HEK293 (cell line): Measurements from ENCODE around the gene PARP3.

Experiments
- CTCF ChIA-PET: fragments of 350-600 bp; formaldehyde crosslinking; extraction: SDS; loops from one replicate; lab custom pipeline; 2021; ENCODE audit warnings: antibody characterized with exemption; lab: Yijun Ruan, JAX
- POLR2A ChIA-PET: fragments of 300-600 bp; formaldehyde crosslinking; extraction: SDS; loops from one replicate; lab custom pipeline; 2020; ENCODE audit warnings: antibody characterized with exemption, inconsistent platforms; lab: Yijun Ruan, JAX
- H3K27ac ChIP-seq: fragments of 200-500 bp; sonication (Bioruptor generic); 2 replicates; pipeline ENCODE4 v1.5.1; 2014; ENCODE audit warnings: low read depth, low read length, control low read depth, inconsistent platforms; ENCODE audit errors: extremely low read depth
- H3K36me3 ChIP-seq, 2 experiments: fragments of 200-500 bp in 1 of 2; sonication (Bioruptor generic) in 1 of 2; 1 replicate in 1 of 2; 2 replicates in 1 of 2; pipeline ENCODE4 v1.5.1; 2014 to 2017; ENCODE audit warnings: inconsistent platforms in 2 of 2, low read length in 2 of 2; ENCODE audit not compliant: control insufficient read depth in 2 of 2, insufficient read depth in 1 of 2
- H3K4me1 ChIP-seq: fragments of 200-500 bp; sonication (Bioruptor generic); 2 replicates; pipeline ENCODE4 v1.5.1; 2014; ENCODE audit warnings: mild to moderate bottlenecking, low read length, inconsistent platforms; ENCODE audit not compliant: control insufficient read depth, insufficient read depth
- H3K4me3 ChIP-seq: 2 replicates; pipeline ENCODE4 v1.5.1; 2011; ENCODE audit warnings: low read depth, mild to moderate bottlenecking, control low read depth, low read length, moderate library complexity
- H3K9me3 ChIP-seq: fragments of 200-500 bp; sonication (Bioruptor generic); 2 replicates; pipeline ENCODE4 v1.5.1; 2014; ENCODE audit warnings: low read depth, low read length, inconsistent platforms; ENCODE audit not compliant: control insufficient read depth, insufficient read depth
- MZF1 ChIP-seq: fragments of 450-650 bp; formaldehyde crosslinking; IDR thresholded peaks from 2 replicates; pipeline ENCODE4 v1.5.1; 2017; ENCODE audit warnings: missing biosample characterization, missing genetic modification characterization, borderline replicate concordance
- PRDM10 ChIP-seq: fragments of 450-650 bp; formaldehyde crosslinking; IDR thresholded peaks from 2 replicates; pipeline ENCODE4 v1.5.1; 2016; ENCODE audit warnings: missing biosample characterization, missing genetic modification characterization
- REST ChIP-seq: fragments of 450-650 bp; formaldehyde crosslinking; IDR thresholded peaks from 2 replicates; pipeline ENCODE4 v1.5.1; 2016; ENCODE audit warnings: missing biosample characterization, missing genetic modification characterization
- SCRT2 ChIP-seq: fragments of 450-650 bp; formaldehyde crosslinking; IDR thresholded peaks from 2 replicates; pipeline ENCODE4 v1.5.1; 2016; ENCODE audit warnings: missing biosample characterization, missing genetic modification characterization
- SP7 ChIP-seq: fragments of 450-650 bp; formaldehyde crosslinking; IDR thresholded peaks from 2 replicates; pipeline ENCODE4 v1.5.1; 2016; ENCODE audit warnings: missing biosample characterization, missing genetic modification characterization
- TRIM28 ChIP-seq: IDR thresholded peaks from 2 replicates; pipeline ENCODE4 v1.6.1; 2011; ENCODE audit warnings: low read length, control low read depth, borderline replicate concordance
- WT1 ChIP-seq: fragments of 450-650 bp; formaldehyde crosslinking; IDR thresholded peaks from 2 replicates; pipeline ENCODE4 v1.5.1; 2016; ENCODE audit warnings: missing biosample characterization, missing genetic modification characterization
- ZBTB20 ChIP-seq: fragments of 450-650 bp; formaldehyde crosslinking; IDR thresholded peaks from 2 replicates; pipeline ENCODE4 v1.5.1; 2016; ENCODE audit warnings: missing biosample characterization, missing genetic modification characterization
- ZFHX2 ChIP-seq: fragments of 450-650 bp; formaldehyde crosslinking; conservative IDR thresholded peaks from 2 replicates; pipeline ENCODE4 v1.5.1; 2016; ENCODE audit warnings: missing biosample characterization, missing genetic modification characterization
- ZFP37 ChIP-seq: fragments of 450-650 bp; formaldehyde crosslinking; IDR thresholded peaks from 2 replicates; pipeline ENCODE4 v1.5.1; 2016; ENCODE audit warnings: missing biosample characterization, missing genetic modification characterization
- ZNF394 ChIP-seq: fragments of 450-650 bp; formaldehyde crosslinking; IDR thresholded peaks from 2 replicates; pipeline ENCODE4 v1.5.1; 2016; ENCODE audit warnings: missing biosample characterization, missing genetic modification characterization, mild to moderate bottlenecking, moderate library complexity, borderline replicate concordance
- ZNF423 ChIP-seq: fragments of 450-650 bp; formaldehyde crosslinking; IDR thresholded peaks from 2 replicates; pipeline ENCODE4 v1.5.1; 2016; ENCODE audit warnings: missing biosample characterization, missing genetic modification characterization
- ZNF513 ChIP-seq: fragments of 450-650 bp; IDR thresholded peaks from 2 replicates; pipeline ENCODE4 v1.5.1; 2018; ENCODE audit warnings: missing biosample characterization, missing genetic modification characterization
- ZNF549 ChIP-seq: fragments of 450-650 bp; IDR thresholded peaks from 2 replicates; pipeline ENCODE4 v1.5.1; 2018; ENCODE audit warnings: missing biosample characterization, missing genetic modification characterization, mild to moderate bottlenecking, inconsistent platforms, moderate library complexity
- ZNF664 ChIP-seq: fragments of 450-650 bp; formaldehyde crosslinking; IDR thresholded peaks from 2 replicates; pipeline ENCODE4 v1.5.1; 2016; ENCODE audit warnings: missing biosample characterization, missing genetic modification characterization
- ZNF747 ChIP-seq: fragments of 450-650 bp; formaldehyde crosslinking; IDR thresholded peaks from 2 replicates; pipeline ENCODE4 v1.5.1; 2016; ENCODE audit warnings: missing biosample characterization, missing genetic modification characterization
- ZNF791 ChIP-seq: fragments of 450-650 bp; formaldehyde crosslinking; IDR thresholded peaks from 2 replicates; pipeline ENCODE4 v1.5.1; 2016; ENCODE audit warnings: missing biosample characterization, missing genetic modification characterization
- ZNF843 ChIP-seq: fragments of 450-650 bp; formaldehyde crosslinking; IDR thresholded peaks from 2 replicates; pipeline ENCODE4 v1.5.1; 2016; ENCODE audit warnings: missing biosample characterization, missing genetic modification characterization
- ZXDB ChIP-seq: fragments of 450-650 bp; formaldehyde crosslinking; IDR thresholded peaks from 2 replicates; pipeline ENCODE4 v1.5.1; 2016; ENCODE audit warnings: missing biosample characterization, missing genetic modification characterization
- TF ChIP-seq, protein P1 (sequence below): fragments of 450-650 bp; formaldehyde crosslinking; IDR thresholded peaks from 2 replicates; pipeline ENCODE4 v1.5.1; 2016; ENCODE audit warnings: missing biosample characterization, missing genetic modification characterization
- TF ChIP-seq, protein P2 (sequence below): fragments of 450-650 bp; formaldehyde crosslinking; optimal IDR thresholded peaks from 2 replicates; pipeline ENCODE3; 2016; ENCODE audit warnings: missing biosample characterization, mild to moderate bottlenecking, missing genetic modification characterization

The PARP3 gene

GRCh38 chr3:51934139-51934850 is 7.9 kb upstream of the PARP3 start:
- Histone ChIP-seq H3K4me1 (no peaks in the 10 kb centered on the region), H3K9me3 (no peaks in the 10 kb centered on the region), H3K27ac (no peak overlapping the region), H3K4me3 (no peak overlapping the region), H3K36me3 (peaks cover 0 to 61% of the 10 kb centered on the region in 2 experiments; a peak in 1 of 3 replicates)
- TF ChIP-seq REST (peak; percentile 85), ZNF549 (no peak), SCRT2 (tag by site-specific recombination) (0 out of 2 replicates have a peak, but pooled peaks have one; percentile 42), ZNF843 (tag by site-specific recombination) (no peak), ZFHX2 (no peak), SP7 (no peak), WT1 (no peak), ZNF513 (tag by site-specific recombination) (no peak)
- CTCF ChIA-PET, result interaction anchor here (0.6 kb wide), 1 partner anchor 8 kb away, joined by 3 read pairs; no protein-coding TSS in a partner anchor
- POLR2A ChIA-PET, result interaction anchor here (0.6 kb wide), 1 partner anchor 654 kb away, joined by 5 read pairs; no protein-coding TSS in a partner anchor

GRCh38 chr3:51934991-51935885 is 6.9 kb upstream of the PARP3 start:
- H3K27ac ChIP-seq, result no peak overlapping the region
- no peak for TF ChIP-seq ZNF791 (tag by site-specific recombination)
- TF ChIP-seq MZF1, result no peak
- no peak for TF ChIP-seq ZNF664 (tag by site-specific recombination)
- no peak for TF ChIP-seq ZNF423 (tag by site-specific recombination)
- TF ChIP-seq ZNF394 (tag by site-specific recombination), result no peak
- TF ChIP-seq, protein P1, sequence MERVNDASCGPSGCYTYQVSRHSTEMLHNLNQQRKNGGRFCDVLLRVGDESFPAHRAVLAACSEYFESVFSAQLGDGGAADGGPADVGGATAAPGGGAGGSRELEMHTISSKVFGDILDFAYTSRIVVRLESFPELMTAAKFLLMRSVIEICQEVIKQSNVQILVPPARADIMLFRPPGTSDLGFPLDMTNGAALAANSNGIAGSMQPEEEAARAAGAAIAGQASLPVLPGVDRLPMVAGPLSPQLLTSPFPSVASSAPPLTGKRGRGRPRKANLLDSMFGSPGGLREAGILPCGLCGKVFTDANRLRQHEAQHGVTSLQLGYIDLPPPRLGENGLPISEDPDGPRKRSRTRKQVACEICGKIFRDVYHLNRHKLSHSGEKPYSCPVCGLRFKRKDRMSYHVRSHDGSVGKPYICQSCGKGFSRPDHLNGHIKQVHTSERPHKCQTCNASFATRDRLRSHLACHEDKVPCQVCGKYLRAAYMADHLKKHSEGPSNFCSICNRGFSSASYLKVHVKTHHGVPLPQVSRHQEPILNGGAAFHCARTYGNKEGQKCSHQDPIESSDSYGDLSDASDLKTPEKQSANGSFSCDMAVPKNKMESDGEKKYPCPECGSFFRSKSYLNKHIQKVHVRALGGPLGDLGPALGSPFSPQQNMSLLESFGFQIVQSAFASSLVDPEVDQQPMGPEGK (tag by site-specific recombination), result no peak
- no peak for TF ChIP-seq ZNF747 (tag by site-specific recombination)
- TF ChIP-seq, protein P2, sequence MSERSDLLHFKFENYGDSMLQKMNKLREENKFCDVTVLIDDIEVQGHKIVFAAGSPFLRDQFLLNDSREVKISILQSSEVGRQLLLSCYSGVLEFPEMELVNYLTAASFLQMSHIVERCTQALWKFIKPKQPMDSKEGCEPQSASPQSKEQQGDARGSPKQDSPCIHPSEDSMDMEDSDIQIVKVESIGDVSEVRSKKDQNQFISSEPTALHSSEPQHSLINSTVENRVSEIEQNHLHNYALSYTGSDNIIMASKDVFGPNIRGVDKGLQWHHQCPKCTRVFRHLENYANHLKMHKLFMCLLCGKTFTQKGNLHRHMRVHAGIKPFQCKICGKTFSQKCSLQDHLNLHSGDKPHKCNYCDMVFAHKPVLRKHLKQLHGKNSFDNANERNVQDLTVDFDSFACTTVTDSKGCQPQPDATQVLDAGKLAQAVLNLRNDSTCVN (tag by site-specific recombination), result no peak
- TF ChIP-seq ZBTB20 (tag by site-specific recombination), result no peak
- no peak for TF ChIP-seq ZXDB (tag by site-specific recombination)
- no peak for TF ChIP-seq ZFP37 (tag by site-specific recombination)
- no peak for TF ChIP-seq PRDM10
- no peak for TF ChIP-seq TRIM28
- no peaks in the 10 kb centered on the region for H3K9me3 ChIP-seq
- CTCF ChIA-PET, result interaction anchor here (0.5 kb wide), 1 partner anchor 69 kb away, joined by 3 read pairs; no protein-coding TSS in a partner anchor
- POLR2A ChIA-PET, result interaction anchor here (0.6 kb wide), 1 partner anchor 653 kb away, joined by 5 read pairs; no protein-coding TSS in a partner anchor
- no peaks in the 10 kb centered on the region for H3K4me1 ChIP-seq
- peaks cover 0 to 61% of the 10 kb centered on the region in 2 experiments; a peak in 1 of 3 replicates for H3K36me3 ChIP-seq
- no peak overlapping the region for H3K4me3 ChIP-seq
